ENCODE data around the gene SPATA31D4.

The SPATA31D4 gene

DNA sequence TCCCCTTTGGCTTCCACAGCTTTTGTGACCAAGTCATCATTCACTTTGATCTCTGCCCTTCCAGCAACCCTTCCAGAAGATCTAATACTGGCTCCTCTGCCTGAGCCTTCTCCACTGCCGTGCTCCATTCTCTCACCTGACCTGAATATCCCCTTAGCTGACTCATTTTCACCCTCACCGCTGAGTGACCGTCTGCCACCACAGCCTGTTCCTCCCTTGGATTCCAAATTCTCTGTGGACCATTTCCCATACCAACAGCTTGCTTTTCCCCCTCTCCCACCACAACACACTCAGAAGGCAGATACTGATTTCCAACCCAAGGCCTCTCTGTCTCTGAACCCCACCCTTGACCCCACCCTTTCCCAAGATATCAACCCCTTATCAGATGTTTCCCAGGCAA, 39.8 kb downstream of the SPATA31D4 start:
- DNase-seq = no peak

DNA sequence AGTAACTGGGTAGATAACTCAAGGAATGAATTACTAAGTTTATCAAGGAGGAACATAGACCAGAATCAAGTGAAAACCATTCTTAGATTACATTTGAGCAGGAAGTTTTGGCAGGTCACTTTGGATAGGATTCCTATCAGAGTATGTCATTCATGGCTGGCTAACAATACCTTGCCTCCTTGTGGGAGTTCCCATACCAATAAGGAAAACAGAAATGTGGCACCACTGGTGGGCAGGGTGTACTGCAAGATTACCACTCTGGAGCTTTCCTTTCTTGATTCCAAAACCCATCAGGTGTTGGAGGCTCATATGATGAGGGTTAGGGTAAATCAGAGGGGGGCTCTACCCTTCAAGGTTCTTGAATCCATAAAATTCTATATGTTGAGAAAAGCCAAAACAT, 41.7 kb downstream of the SPATA31D4 start:
- DNase-seq = no peak

DNA sequence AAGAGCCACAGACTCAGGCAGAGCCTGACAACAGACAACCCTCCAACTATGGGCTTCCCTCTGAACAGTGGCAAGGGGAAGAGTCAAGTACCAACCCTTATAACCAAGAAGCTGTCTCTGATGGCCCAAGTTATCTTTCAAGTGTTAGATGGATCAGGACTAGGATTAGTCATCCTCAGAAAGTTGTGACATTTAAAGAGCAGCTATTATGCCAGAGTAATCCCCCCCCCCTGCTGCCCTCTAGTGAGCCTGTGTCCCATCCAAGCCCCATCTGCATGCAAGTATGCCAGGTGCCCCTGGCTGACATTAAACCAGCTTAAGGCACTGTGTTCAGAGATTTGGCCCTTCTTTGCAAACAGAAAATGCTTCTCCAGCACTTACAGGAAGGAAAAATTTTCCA, 43.5 kb downstream of the SPATA31D4 start:
- no peak for DNase-seq

DNA sequence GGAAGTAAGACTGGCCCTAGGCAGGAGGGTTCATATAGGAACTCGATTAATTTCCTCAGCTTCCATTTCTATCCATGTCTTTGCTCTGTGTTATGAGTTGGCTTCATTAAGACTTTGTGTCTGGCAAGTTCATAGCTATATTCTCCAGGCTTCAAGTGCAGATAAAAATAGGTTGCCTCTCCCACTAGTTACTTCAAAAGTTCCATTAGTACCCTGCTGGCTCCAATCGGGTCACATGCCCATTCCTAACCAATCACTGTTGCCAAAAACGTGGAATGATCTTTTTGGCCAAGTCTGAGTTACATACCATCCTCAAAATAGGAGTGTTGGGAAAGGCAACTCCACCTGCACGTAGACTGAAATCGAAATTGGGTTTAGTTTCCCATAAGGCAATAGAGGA, 46.5 kb downstream of the SPATA31D4 start:
- no peak for DNase-seq

DNA sequence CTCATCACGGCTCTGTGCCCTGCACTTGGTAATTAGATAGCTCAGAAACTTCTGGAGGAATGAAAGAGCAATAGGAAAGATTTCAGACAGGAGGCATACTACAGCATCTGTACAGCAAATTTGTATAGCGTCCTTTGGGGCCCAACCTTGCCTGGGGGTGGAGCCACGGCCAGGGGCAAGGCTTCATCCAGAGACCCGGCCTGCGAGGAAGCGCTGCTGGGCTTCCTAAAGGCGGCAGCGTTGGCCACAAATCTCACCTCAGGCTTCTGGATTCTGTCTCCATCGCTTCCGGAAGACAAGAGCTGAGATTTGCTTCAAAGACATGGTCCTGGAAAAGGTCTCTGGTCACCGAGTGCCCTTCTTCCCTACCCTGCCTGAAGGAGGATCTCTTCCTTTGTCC, 48.1 kb downstream of the SPATA31D4 start:
- no peak for DNase-seq

DNA sequence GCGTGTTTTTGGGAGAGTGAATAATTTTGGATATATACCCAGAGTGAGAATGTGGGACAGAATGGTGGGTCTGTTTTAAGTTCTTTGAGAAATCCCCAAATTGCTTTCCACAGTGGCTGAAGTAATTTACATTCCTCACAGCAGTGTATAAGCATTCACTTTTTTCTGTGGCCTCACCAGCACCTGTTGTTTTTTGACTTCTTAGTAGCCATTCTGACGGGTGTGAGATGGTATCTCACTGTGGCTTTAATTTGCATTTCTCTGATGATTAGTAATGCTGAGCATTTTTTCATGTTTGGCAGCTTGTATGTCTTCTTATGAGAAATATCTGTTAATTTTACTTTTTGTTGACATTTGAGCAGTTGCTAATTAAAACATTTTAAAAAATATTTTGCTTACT, 51.0 kb downstream of the SPATA31D4 start:
- DNase-seq = no peak

DNA sequence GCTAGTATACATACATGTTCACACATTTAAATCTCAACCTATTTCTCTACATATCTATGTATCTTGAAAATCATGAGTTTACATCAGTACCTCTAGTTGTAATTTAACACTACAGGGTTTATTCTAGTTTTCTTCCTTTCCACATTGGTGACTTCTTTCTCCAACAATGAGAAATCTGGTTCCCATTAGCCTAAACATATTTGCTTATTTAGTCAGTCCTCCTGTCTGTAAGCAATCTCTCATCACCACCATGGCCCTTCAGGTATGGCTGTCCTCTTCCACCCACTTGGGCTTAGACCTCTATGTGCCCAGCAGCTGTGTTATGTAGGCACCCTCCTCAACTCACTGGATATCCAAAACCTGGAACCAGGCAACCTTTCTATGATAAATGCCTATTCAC, 52.3 kb downstream of the SPATA31D4 start:
- no peak for DNase-seq

DNA sequence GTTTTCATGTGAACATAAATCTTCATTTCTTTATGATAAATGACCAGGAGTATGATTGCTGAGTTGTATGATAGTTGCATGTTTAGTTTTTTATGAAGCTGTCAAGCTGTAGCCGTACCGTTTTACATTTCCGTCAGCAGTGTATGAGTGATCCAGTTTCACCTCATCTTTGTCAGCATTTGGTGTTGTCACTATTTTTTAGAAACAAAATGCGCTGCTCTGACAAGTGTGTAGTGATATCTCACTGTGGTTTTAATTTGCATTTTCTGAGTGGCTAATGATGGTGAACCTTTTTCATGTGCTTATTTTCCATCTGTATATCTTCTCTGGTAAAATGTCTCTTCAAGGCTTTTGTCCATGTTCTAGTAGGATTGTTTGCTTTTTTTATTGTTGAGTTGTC, 53.7 kb downstream of the SPATA31D4 start:
- no peak for DNase-seq
